Skeletal muscle tissue (tissue), 4 donors: Measurements from ENCODE around the gene SBK3. TPM values are rescaled to one million over a fixed set of nuclear protein-coding genes. Genes with fewer than 3 reads are reported as not detected.
"Not testable (repeated sequence)": the region's sequence is repeated elsewhere in the genome, so short reads cannot be mapped to it uniquely, and the experiment has no call there.

Experiments used
- H3K27ac ChIP-seq: one replicate; pipeline ENCODE4 v1.7.0; 2013; ENCODE audit warnings: mild to moderate bottlenecking, low read depth, low read length, inconsistent platforms
- H3K27me3 ChIP-seq, 3 donors: one replicate each; pipeline ENCODE4 v1.7.0; 2013; ENCODE audit warnings: low read length in 3 of 3; ENCODE audit not compliant: control insufficient read depth in 3 of 3, insufficient read depth in 3 of 3
- H3K36me3 ChIP-seq, 3 donors: one replicate each; pipeline ENCODE4 v1.7.0; 2013; ENCODE audit warnings: low read length in 3 of 3; ENCODE audit not compliant: control insufficient read depth in 3 of 3, insufficient read depth in 3 of 3
- H3K4me1 ChIP-seq, 3 donors: one replicate each; pipeline ENCODE4 v1.7.0; 2013; ENCODE audit warnings: low read length in 3 of 3, mild to moderate bottlenecking in 3 of 3; ENCODE audit not compliant: control insufficient read depth in 3 of 3, insufficient read depth in 3 of 3
- H3K4me3 ChIP-seq, 3 donors: one replicate each; pipeline ENCODE4 v1.7.0; 2013; ENCODE audit warnings: low read length in 3 of 3
- H3K9ac ChIP-seq, 3 donors: one replicate each; pipeline ENCODE4 v1.7.0; 2013; ENCODE audit warnings: low read length in 3 of 3, mild to moderate bottlenecking in 3 of 3, moderate library complexity in 2 of 3, low read depth in 1 of 3
- H3K9me3 ChIP-seq, 3 donors: one replicate each; pipeline ENCODE4 v1.7.0; 2013; ENCODE audit warnings: low read length in 3 of 3; ENCODE audit not compliant: control insufficient read depth in 3 of 3
- total RNA-seq: library from RNA; depleted of rRNA; stranded (reverse); fragments of >200 nt; gene quantifications from one replicate; pipeline ENCODE4 v1.2.3, GENCODE V29; 2014
- donor health status: Osteomylitis.

The SBK3 gene
- total RNA-seq, 1 donor from 2014 or later = not detected

DNA sequence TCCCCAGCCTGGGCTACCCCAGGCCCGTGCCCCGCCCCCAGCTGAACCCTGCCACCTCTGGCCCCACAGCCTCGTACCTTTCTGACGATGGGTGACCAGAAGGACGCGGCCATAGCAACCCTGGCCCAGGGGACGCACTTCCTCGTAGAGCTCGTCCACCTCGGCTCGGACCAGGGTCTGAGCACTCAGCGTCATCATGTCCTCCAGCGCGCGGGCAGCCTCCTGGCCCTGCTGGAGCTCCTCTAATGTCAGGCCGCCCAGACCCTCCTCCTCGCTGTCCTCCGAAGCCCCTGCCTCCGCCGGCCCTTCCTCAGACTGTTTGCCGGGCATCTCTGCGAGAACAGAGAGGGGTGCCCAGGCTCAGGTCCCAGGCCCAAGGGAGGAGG lies 9.4 kb downstream of the SBK3 start:
- H3K4me3 ChIP-seq = no peak overlapping the region
- peaks cover 2 to 7% (median 4%) of the 10 kb centered on the region in 3 donors for H3K4me1 ChIP-seq
- no peaks in the 10 kb centered on the region for H3K36me3 ChIP-seq
- no peaks in the 10 kb centered on the region for H3K9me3 ChIP-seq
- no peak overlapping the region for H3K9ac ChIP-seq
- no peak overlapping the region for H3K27ac ChIP-seq
- H3K27me3 ChIP-seq = no peaks in the 10 kb centered on the region

DNA sequence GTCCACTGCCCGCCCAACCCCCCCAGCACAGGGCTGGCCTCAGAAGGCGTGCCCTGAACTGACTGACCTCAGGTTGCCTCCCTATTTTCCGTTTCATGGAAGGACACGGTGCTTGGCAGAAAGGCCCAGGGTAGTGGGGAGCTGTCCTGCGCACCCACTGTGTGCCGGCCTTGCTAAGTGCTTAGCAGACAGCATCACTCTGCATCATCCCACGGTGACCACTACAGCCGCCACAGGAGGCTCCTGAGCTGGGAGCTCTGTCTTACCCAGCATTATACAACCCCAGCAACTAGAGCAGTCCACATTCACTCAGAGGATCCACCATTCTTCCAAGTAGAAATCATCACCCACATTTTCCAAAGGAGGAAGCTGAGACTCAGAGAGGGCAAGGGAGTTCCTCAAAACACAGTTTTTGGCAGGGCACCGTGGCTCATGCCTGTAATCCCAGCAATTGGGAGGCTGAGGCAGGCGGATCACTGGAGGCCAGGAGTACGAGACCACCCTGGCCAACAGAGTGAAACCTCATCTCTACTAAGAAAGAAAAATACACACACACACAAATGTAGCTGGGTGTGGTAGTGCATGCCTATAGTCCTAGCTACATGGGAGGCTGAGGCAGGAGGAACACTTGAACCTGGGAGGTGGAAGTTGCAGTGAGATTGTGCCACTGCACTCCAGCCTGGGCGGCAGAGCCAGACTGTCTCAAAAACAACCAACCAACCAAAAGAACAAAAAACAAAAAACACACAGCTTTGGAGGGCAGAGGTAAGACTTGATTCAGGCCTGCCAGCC lies 10.0 kb downstream of the SBK3 start:
- Histone ChIP-seq H3K27me3 (no peaks in the 10 kb centered on the region), H3K4me1 (peaks cover 0 to 3% (median 2%) of the 10 kb centered on the region in 3 donors), H3K4me3 (no peak overlapping the region), H3K36me3 (no peaks in the 10 kb centered on the region), H3K9ac (no peak overlapping the region), H3K27ac (no peak overlapping the region), H3K9me3 (no peaks in the 10 kb centered on the region)

DNA sequence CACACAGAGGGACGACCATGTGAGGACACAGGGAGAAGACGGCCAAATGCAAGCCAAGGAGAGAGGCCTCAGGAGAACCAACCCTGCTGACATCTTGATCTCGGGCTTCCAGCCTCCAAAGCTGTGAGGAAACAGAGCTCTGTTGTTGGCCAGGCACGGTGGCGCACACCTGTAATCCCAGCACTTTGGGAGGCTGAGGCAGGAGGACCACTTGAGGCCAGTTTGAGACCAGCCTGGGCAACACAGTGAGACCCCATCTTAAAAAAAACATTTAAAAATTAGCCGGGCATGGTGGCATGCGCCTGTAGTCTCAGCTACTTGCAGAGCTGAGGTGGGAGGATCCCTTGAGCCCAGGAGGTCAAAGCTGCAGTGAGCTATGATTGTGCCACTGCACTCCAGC lies 11.1 kb downstream of the SBK3 start:
- not testable (repeated sequence) for H3K9me3 ChIP-seq, H3K9ac ChIP-seq, H3K4me3 ChIP-seq, H3K36me3 ChIP-seq, H3K27ac ChIP-seq, H3K27me3 ChIP-seq, H3K4me1 ChIP-seq

DNA sequence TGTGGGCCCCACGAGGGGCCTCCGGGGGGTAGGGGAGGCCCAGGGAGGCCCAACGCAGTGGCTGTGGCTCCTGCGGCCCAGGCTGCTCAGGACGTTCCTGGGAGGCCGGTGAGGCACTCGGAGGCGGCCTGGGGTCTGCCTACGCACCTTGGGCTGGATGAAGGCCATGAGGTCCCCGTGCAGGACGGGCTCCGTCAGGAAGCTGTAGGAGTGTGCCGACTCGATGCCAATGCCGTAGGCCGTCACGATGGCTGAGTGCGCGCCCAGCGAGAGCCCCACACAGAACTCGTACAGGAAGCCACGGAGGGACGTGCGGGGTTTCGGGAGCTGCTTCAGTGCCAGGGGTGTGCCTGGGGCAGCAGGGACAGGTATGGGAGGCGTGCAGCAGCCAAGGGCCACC lies 14.3 kb downstream of the SBK3 start:
- H3K4me3 ChIP-seq = no peak overlapping the region
- no peak overlapping the region for H3K27ac ChIP-seq
- H3K9me3 ChIP-seq = peaks cover 0 to 2% (median 0%) of the 10 kb centered on the region in 3 donors

DNA sequence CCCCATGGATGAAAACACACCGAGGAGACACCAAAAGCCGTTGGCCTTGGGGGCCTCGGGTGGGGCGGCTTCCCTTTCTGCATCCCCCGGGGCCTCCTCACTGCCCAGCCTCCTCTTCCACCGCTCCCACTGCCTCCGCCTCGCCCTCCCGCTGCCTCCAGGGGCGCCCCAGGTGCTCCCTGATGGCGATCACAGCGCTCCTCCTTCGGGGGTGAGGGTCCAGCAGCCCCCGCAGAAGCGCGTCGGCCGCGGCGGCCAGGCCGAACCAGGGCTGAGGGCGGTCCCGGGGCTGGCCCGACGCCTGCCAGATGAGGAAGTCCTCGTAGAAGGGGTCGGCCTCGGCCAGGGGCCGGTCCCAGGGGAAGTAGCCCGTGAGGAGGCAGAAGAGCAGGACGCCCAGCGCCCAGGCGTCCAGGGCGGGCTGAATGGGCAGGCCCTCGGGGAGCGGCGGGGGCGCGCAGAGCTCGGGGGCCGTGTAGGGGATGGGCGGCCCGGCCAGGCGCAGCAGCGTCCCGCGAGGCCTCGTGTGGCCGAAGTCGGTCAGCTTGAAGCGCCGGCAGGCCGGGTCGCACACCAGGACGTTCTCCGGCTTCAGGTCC lies 15.6 kb downstream of the SBK3 start:
- no peak overlapping the region for H3K4me3 ChIP-seq
- H3K4me1 ChIP-seq = peaks cover 13 to 18% (median 13%) of the 10 kb centered on the region in 3 donors

More for the DNA sequence above, 14.3 kb downstream of the SBK3 start:
- Histone ChIP-seq H3K36me3 (no peaks in the 10 kb centered on the region), H3K4me1 (peaks cover 8 to 13% (median 10%) of the 10 kb centered on the region in 3 donors), H3K27me3 (peaks cover 0 to 6% (median 2%) of the 10 kb centered on the region in 3 donors), H3K9ac (no peak overlapping the region)

DNA sequence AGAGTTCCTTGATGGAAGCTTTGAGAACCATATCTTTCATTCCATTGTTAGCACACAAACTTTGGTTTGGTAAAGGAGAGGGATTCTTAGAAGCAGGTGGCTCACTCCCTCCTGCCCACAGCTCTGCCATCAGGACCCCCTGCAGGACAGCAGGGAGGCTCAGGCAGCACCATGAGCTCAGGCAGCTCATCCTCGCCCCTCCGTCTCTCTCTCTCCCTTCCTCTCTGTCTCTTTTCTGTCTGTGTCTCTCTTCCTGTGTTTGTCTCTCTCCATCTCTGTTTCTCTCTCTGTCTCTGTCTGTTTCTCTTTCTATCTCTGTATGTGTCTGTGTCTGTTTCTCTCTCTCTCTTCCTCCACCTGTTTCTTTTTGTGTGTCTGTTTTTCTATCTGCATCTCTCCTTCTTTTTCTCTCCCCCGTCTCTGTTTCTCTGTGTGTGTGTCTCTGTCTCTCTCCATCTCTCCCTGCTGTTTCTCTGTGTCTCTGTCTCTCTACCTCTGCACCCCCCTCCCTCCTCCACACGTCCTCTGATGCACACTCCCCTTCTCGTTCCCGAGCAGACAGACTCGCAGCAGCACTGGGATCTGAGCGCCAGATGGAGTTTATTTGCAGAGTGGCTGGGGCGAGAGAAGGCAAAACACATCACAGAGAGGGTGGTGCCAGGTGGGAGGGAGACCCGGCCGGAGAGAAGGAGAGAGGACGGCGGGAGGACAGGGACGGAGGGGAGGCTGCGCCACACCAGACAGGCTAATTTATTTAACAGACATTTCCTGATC lies 17.1 kb downstream of the SBK3 start:
- peak overlapping the region in 1 of 3 donors; percentile 8 for H3K9ac ChIP-seq
- peaks cover 0 to 6% (median 2%) of the 10 kb centered on the region in 3 donors for H3K27me3 ChIP-seq
- H3K36me3 ChIP-seq = no peaks in the 10 kb centered on the region
- H3K9me3 ChIP-seq = peaks cover 0 to 2% (median 0%) of the 10 kb centered on the region in 3 donors
- H3K4me1 ChIP-seq = peaks cover 13 to 18% (median 13%) of the 10 kb centered on the region in 3 donors
- no peak overlapping the region for H3K4me3 ChIP-seq
- no peak overlapping the region for H3K27ac ChIP-seq

More for the DNA sequence above, 15.6 kb downstream of the SBK3 start:
- peaks cover 0 to 6% (median 2%) of the 10 kb centered on the region in 3 donors for H3K27me3 ChIP-seq
- no peak overlapping the region for H3K9ac ChIP-seq
- no peak overlapping the region for H3K27ac ChIP-seq
- H3K9me3 ChIP-seq = peaks cover 0 to 2% (median 0%) of the 10 kb centered on the region in 3 donors
- H3K36me3 ChIP-seq = no peaks in the 10 kb centered on the region

DNA sequence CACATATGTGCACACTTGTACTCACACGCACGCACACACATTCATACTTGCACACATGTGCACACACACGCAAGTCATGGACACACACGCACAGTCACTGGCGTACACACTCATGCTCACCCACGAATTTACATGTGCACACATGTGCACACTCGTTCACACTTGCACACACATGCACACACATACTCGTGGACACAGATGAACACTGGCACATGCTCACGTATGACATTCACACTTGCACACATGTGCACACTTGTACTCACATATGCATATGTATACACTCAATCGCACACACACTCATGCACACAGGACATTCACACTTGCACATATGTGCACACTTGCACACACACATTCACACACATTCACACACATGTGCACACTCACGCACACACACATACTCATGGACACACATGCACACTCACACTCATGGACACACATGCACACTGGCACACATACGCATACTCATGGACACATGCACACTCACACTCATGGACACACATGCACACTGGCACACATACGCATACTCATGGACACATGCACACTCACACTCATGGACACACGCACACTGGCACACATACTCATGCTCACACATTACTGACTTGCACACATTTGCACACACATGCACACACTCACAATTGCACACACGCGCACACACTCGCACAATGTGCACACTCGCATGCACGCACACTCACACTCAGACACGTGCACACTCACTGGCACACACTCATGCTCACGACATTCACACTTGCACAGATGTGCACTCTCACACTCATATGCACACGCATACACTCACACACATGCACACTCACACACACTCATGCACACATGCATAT lies 17.9 kb downstream of the SBK3 start:
- Histone ChIP-seq H3K27ac (no peak overlapping the region), H3K9ac (peak overlapping the region in 1 of 3 donors; percentile 8), H3K4me1 (peaks cover 13 to 18% (median 13%) of the 10 kb centered on the region in 3 donors), H3K27me3 (peaks cover 0 to 6% (median 2%) of the 10 kb centered on the region in 3 donors), H3K36me3 (no peaks in the 10 kb centered on the region), H3K4me3 (no peak overlapping the region), H3K9me3 (peaks cover 0 to 2% (median 0%) of the 10 kb centered on the region in 3 donors)

DNA sequence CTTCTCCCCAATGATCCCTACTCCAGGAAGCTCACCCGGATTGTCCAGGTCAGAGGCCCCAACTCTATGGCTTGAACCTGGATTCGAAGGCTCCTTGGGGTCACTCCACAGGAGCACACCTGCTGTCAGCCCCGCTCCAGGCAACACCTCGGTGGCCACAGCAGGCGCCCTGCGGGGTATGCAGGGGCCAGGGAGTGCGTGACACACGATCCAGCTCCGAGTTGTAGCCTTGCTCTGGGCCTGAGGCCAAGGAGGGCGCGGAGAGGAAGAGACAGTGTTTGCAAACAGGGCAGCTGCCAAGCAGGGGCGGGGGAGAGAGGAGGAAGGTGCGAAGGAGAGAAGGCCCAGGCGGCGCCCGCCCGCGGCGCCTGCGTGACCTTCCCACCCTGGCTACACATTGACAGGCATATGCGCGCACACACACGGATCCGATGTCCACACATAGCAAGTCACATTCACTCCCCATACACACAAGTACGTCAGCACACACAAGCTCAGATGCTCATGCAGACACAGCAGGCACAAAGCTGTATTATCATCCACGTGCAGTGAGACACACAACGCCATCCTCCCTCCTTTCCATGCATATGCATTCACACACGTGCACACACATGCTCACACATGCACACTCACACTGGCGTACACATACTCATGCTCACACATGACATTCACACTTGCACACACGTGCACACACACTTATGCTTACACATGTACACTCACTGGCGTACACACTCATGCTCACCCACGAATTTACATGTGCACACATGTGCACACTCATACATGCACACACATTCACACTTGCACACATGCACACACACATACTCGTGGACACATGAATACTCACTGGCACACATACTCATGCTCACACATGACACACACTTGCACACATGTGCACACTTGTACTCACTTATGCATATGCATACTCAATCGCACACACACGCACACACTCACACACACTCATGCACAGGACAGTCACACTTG lies 18.8 kb downstream of the SBK3 start:
- H3K27ac ChIP-seq = peak overlapping the region; percentile 68
- H3K9me3 ChIP-seq = peaks cover 0 to 2% (median 0%) of the 10 kb centered on the region in 3 donors
- no peaks in the 10 kb centered on the region for H3K36me3 ChIP-seq
- peak overlapping the region in 1 of 3 donors; percentile 78 for H3K9ac ChIP-seq
- H3K4me1 ChIP-seq = peaks cover 15 to 26% (median 21%) of the 10 kb centered on the region in 3 donors
- H3K4me3 ChIP-seq = peak overlapping the region in 1 of 3 donors; percentile 58
- H3K27me3 ChIP-seq = peaks cover 0 to 6% (median 2%) of the 10 kb centered on the region in 3 donors
